HepG2 (cell line): ENCODE measurements around the gene MNT. TPM values are rescaled to one million over a fixed set of nuclear protein-coding genes. Genes with fewer than 3 reads are reported as not detected.
A peak's percentile ranks its signal among the peaks of the same experiment; 100 is the strongest.

Source experiments
- ATAC-seq: fragments of 200-7000 bp; cut with Tn5 transposase; 3 replicates; pipeline ENCODE4 v1.9.1; 2020; ENCODE audit warnings: mild to moderate bottlenecking, moderate library complexity
- BruUV-seq: library from RNA; stranded (reverse); fragments of 400-500 nt; replicated peaks from 2 replicates; lab custom pipeline; 2021; lab: Mats Ljungman, UMichigan
- CTCF ChIA-PET: fragments of 300-600 bp; formaldehyde crosslinking; extraction: SDS; loops from one replicate; lab custom pipeline; 2021; ENCODE audit warnings: low total read pairs, inconsistent platforms, low intra/inter-chr PET ratio; lab: Yijun Ruan, JAX
- POLR2A ChIA-PET: fragments of 350-600 bp; sonication (Branson Sonifier 250); formaldehyde crosslinking; loops from one replicate; lab custom pipeline; 2020; ENCODE audit warnings: antibody characterized with exemption, inconsistent platforms; lab: Yijun Ruan, JAX
- DNase-seq: peaks from one replicate; pipeline ENCODE4 v3.0.0-alpha.2; 2015; ENCODE audit warnings: low spot score
- FAIRE-seq: peaks from 3 replicates; lab custom pipeline; 2011; peaks lifted over from hg19 to GRCh38; lab: Jason Lieb, UNC
- H2AFZ ChIP-seq: one replicate; pipeline ENCODE4 v1.6.1; 2011; ENCODE audit warnings: low read length, inconsistent platforms
- H3K27ac ChIP-seq: fragments of 300-600 bp; 3 replicates; pipeline ENCODE4 v1.8.0; 2011; ENCODE audit warnings: mixed run types, mild to moderate bottlenecking, mixed read lengths, low read length, inconsistent platforms; ENCODE audit not compliant: insufficient read depth; ENCODE audit errors: extremely low read length
- H3K27me3 ChIP-seq, 2 experiments: fragments of 200-600 bp in 1 of 2; 2 replicates in 1 of 2; 3 replicates in 1 of 2; pipeline versions ENCODE4 v1.6.0 to v1.8.0; 2011; ENCODE audit warnings: low read length in 2 of 2, mild to moderate bottlenecking in 2 of 2, moderate library complexity in 2 of 2, inconsistent platforms in 1 of 2; ENCODE audit not compliant: insufficient read depth in 2 of 2, control insufficient read depth in 1 of 2
- H3K36me3 ChIP-seq, 2 experiments: fragments of 200-600 bp in 1 of 2; replicated peaks in 1 of 2; 2 replicates in 1 of 2; 3 replicates in 1 of 2; pipeline versions ENCODE4 v1.5.1 to v1.8.0; 2011; ENCODE audit warnings: low read length in 2 of 2, inconsistent platforms in 1 of 2; ENCODE audit not compliant: insufficient read depth in 2 of 2, control insufficient read depth in 1 of 2
- H3K4me1 ChIP-seq: 2 replicates; pipeline ENCODE4 v1.5.1; 2012; ENCODE audit warnings: low read length, inconsistent platforms; ENCODE audit not compliant: insufficient read depth
- H3K4me2 ChIP-seq: 2 replicates; pipeline ENCODE4 v1.6.0; 2011; ENCODE audit warnings: low read depth, low read length, inconsistent platforms
- H3K4me3 ChIP-seq, 3 experiments: fragments of 200-600 bp in 1 of 3; sonication (generic), shearing (Covaris generic) in 1 of 3; replicated peaks in 1 of 3; 2 replicates each; pipeline ENCODE4 v1.5.1; 2011 to 2016; ENCODE audit warnings: low read length in 3 of 3, inconsistent platforms in 2 of 3, low read depth in 2 of 3, mild to moderate bottlenecking in 2 of 3, control low read depth in 1 of 3, mixed read lengths in 1 of 3; ENCODE audit not compliant: insufficient read depth in 1 of 3
- H3K79me2 ChIP-seq: one replicate; pipeline ENCODE4 v1.6.1; 2011; ENCODE audit warnings: low read length, inconsistent platforms; ENCODE audit not compliant: insufficient read depth
- H3K9ac ChIP-seq: 2 replicates; pipeline ENCODE4 v1.6.0; 2011; ENCODE audit warnings: mild to moderate bottlenecking, low read depth, low read length, inconsistent platforms; ENCODE audit not compliant: insufficient read depth
- H3K9me3 ChIP-seq: 2 replicates; pipeline ENCODE4 v1.5.1; 2012; ENCODE audit warnings: mild to moderate bottlenecking, low read length
- H4K20me1 ChIP-seq: 2 replicates; pipeline ENCODE4 v1.6.0; 2011; ENCODE audit warnings: inconsistent platforms, mild to moderate bottlenecking, low read length, moderate library complexity; ENCODE audit not compliant: insufficient read depth
- BCL6 ChIP-seq: IDR thresholded peaks from 2 replicates; pipeline ENCODE4 v1.6.1; 2016; ENCODE audit warnings: missing genetic modification reagents, missing compliant biosample characterization
- KAT8 ChIP-seq: IDR thresholded peaks from 2 replicates; pipeline ENCODE4 v1.6.1; 2016; ENCODE audit warnings: missing genetic modification reagents, missing compliant biosample characterization
- KDM3A ChIP-seq: IDR thresholded peaks from 2 replicates; pipeline ENCODE4 v1.6.1; 2018; ENCODE audit warnings: low read depth, missing compliant biosample characterization
- SETDB1 ChIP-seq: sonication (generic); formaldehyde crosslinking; IDR thresholded peaks from 2 replicates; pipeline ENCODE4 v1.5.1; 2020; ENCODE audit warnings: missing genetic modification reagents, mild to moderate bottlenecking, borderline replicate concordance
- ZNF263 ChIP-seq: sonication (generic); formaldehyde crosslinking; IDR thresholded peaks from 2 replicates; pipeline ENCODE4 v1.4.0; 2020; ENCODE audit warnings: missing genetic modification reagents
- ZNF331 ChIP-seq: sonication (generic); formaldehyde crosslinking; IDR thresholded peaks from 2 replicates; pipeline ENCODE4 v1.4.0; 2020; ENCODE audit warnings: missing genetic modification reagents
- WGBS: methylation state at CpG from one replicate; pipeline ENCODE4 v1.1.6; 2017; ENCODE audit warnings: low lambda C conversion rate; 5-methylcytosine and 5-hydroxymethylcytosine counted together
- in situ Hi-C: cut with HindIII; loops from 2 replicates; pipeline ENCODE4 v1.10.0; 2017; ENCODE audit warnings: low pct_unique_long_range_greater_than_20kb; ENCODE audit not compliant: extremely low pct_ligation_motif_present
- intact Hi-C: fragments of 100-400 bp; cut with micrococcal nuclease; formaldehyde crosslinking; loops from one replicate; pipeline ENCODE4 v1.10.0; 2022; ENCODE audit not compliant: unreplicated experiment
- polyA plus RNA-seq, 8 experiments: library from polyadenylated mRNA; depleted of rRNA in 3 of 8; stranded (reverse) in 7 of 8; unstranded in 1 of 8; fragments of >200 nt; fragmentation: Illumina TruSeq in 4 of 8; extraction: Trizol in 4 of 8; gene quantifications; 2 replicates each; pipeline versions ENCODE4 v1.2.1 to v1.2.3, GENCODE V29; 2011 to 2016; ENCODE audit warnings: low read depth in 4 of 8, missing spikeins in 1 of 8, mixed read lengths in 1 of 8; ENCODE audit not compliant: insufficient read depth in 1 of 8
- total RNA-seq, 5 experiments: library from RNA; depleted of rRNA; stranded (reverse); fragments of >200 nt; fragmentation: Illumina TruSeq; extraction: Trizol; gene quantifications; 2 replicates each; pipeline ENCODE4 v1.2.3, GENCODE V29; 2016; ENCODE audit warnings: low read depth in 1 of 5
- TF ChIP-seq, protein P1 (sequence below): sonication (generic); formaldehyde crosslinking; IDR thresholded peaks from 2 replicates; pipeline ENCODE4 v1.8.0; 2022; ENCODE audit warnings: low read depth, missing genetic modification reagents

The MNT gene
- total and polyA plus RNA-seq, 2 of the 13 experiments (the other 11 are each of a cell fraction or from before 2014, with no cell fraction given) = 2.1 to 3.5 TPM

GRCh38 chr17:2357237-2357636 lies 43.6 kb downstream of the MNT start (continued):
- no peak for TF ChIP-seq ZNF331

- ChIA-PET POLR2A (no interaction called here), CTCF (no interaction called here)
- H3K27me3 ChIP-seq = no peaks in the 10 kb centered on the region
- no peak overlapping the region for H3K4me3 ChIP-seq
- no peaks in the 10 kb centered on the region for H4K20me1 ChIP-seq
- H3K4me2 ChIP-seq = no peak overlapping the region
- WGBS = 90% methylated on average over 8 of the region's 8 CpGs
- no peaks in the 10 kb centered on the region for H3K79me2 ChIP-seq
- DNase-seq (no peak), ATAC-seq (no peak), FAIRE-seq (no peak)
- H3K27ac ChIP-seq = no peak overlapping the region
- TF ChIP-seq ZNF263 (CRISPR knock-in tag) (no peak), SETDB1 (CRISPR knock-in tag) (no peak), KDM3A (CRISPR knock-in tag) (no peak), BCL6 (CRISPR knock-in tag) (0 out of 2 replicates have a peak, but pooled peaks have one; percentile 23), KAT8 (CRISPR knock-in tag) (no peak)
- TF ChIP-seq, protein P1, sequence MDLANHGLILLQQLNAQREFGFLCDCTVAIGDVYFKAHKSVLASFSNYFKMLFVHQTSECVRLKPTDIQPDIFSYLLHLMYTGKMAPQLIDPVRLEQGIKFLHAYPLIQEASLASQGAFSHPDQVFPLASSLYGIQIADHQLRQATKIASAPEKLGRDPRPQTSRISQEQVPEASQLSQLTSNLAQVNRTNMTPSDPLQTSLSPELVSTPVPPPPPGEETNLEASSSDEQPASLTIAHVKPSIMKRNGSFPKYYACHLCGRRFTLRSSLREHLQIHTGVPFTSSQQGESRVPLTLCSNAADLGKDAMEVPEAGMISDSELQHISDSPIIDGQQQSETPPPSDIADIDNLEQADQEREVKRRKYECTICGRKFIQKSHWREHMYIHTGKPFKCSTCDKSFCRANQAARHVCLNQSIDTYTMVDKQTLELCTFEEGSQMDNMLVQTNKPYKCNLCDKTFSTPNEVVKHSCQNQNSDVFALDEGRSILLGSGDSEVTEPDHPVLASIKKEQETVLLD (CRISPR knock-in tag) = no peak
- H2AFZ ChIP-seq = no peak overlapping the region
- H3K9me3 ChIP-seq = no peaks in the 10 kb centered on the region
- H3K36me3 ChIP-seq = no peaks in the 10 kb centered on the region; a peak in 2 of 5 replicates
- H3K4me1 ChIP-seq = no peaks in the 10 kb centered on the region
- intact Hi-C loops = no loop called here
- no peak overlapping the region for H3K9ac ChIP-seq
- BruUV-seq = no TSS peak
- in situ Hi-C loops = no loop called here
These were observed 46.5 kb downstream of the MNT start for GRCh38 chr17:2354311-2354710.
